ENCODE measurements around the gene SEMA4F.

Gene SEMA4F

GRCh38 chr2:74703373-74703772 lies 49.3 kb downstream of the SEMA4F start:
- no peak for DNase-seq (ENCODE audit: extremely low read depth in 1 of 2, low read depth in 1 of 2)

- no peak for DNase-seq (ENCODE audit: extremely low read depth in 1 of 2, low read depth in 1 of 2)
Observed at GRCh38 chr2:74704216-74704615, 50.2 kb downstream of the SEMA4F start.

- no peak for DNase-seq (ENCODE audit: extremely low read depth in 1 of 2, low read depth in 1 of 2)
Observed at GRCh38 chr2:74706741-74707140, 52.7 kb downstream of the SEMA4F start.

- no peak for DNase-seq (ENCODE audit: extremely low read depth in 1 of 2, low read depth in 1 of 2)
Observed at GRCh38 chr2:74707837-74708236, 53.8 kb downstream of the SEMA4F start.

- DNase-seq (ENCODE audit: extremely low read depth in 1 of 2, low read depth in 1 of 2), result no peak
Observed at GRCh38 chr2:74708296-74708695, 54.2 kb downstream of the SEMA4F start.

- no peak for DNase-seq (ENCODE audit: extremely low read depth in 1 of 2, low read depth in 1 of 2)
Observed at GRCh38 chr2:74708883-74709282, 54.8 kb downstream of the SEMA4F start.

- no peak for DNase-seq (ENCODE audit: extremely low read depth in 1 of 2, low read depth in 1 of 2)
Observed at GRCh38 chr2:74712223-74713053, 58.4 kb downstream of the SEMA4F start.

GRCh38 chr2:74714691-74715080 lies 60.6 kb downstream of the SEMA4F start:
- no peak for DNase-seq (ENCODE audit: extremely low read depth in 1 of 2, low read depth in 1 of 2)

- peak; percentile 55 to 56 for DNase-seq (ENCODE audit: extremely low read depth in 1 of 2, low read depth in 1 of 2)
Observed at GRCh38 chr2:74715081-74715791, 61.2 kb downstream of the SEMA4F start.

- DNase-seq (ENCODE audit: extremely low read depth in 1 of 2, low read depth in 1 of 2), result no peak
Observed at GRCh38 chr2:74715880-74716279, 61.8 kb downstream of the SEMA4F start.

GRCh38 chr2:74719066-74719465 lies 65.0 kb downstream of the SEMA4F start:
- DNase-seq (ENCODE audit: extremely low read depth in 1 of 2, low read depth in 1 of 2), result no peak

GRCh38 chr2:74721316-74721715 lies 67.3 kb downstream of the SEMA4F start:
- DNase-seq (ENCODE audit: extremely low read depth in 1 of 2, low read depth in 1 of 2), result no peak

GRCh38 chr2:74724496-74724895 lies 70.4 kb downstream of the SEMA4F start:
- no peak for DNase-seq (ENCODE audit: extremely low read depth in 1 of 2, low read depth in 1 of 2)

GRCh38 chr2:74725287-74725686 lies 71.2 kb downstream of the SEMA4F start:
- no peak for DNase-seq (ENCODE audit: extremely low read depth in 1 of 2, low read depth in 1 of 2)

- DNase-seq (ENCODE audit: extremely low read depth in 1 of 2, low read depth in 1 of 2), result no peak
Observed at GRCh38 chr2:74728842-74729241, 74.8 kb downstream of the SEMA4F start.

GRCh38 chr2:74730530-74730929 lies 76.5 kb downstream of the SEMA4F start:
- no peak for DNase-seq (ENCODE audit: extremely low read depth in 1 of 2, low read depth in 1 of 2)

Measured in stimulated activated CD8-positive, alpha-beta memory T cell treated with anti-CD3 and anti-CD28 coated beads, Interleukin-7, amount 100 ng/mL, for 48 hours (primary cell).